ENCODE results near the gene NTNG2.

The NTNG2 gene

GRCh38 chr9:132167192-132167591, 5.3 kb downstream of the NTNG2 start:
- H3K36me3 ChIP-seq (ENCODE audit: control insufficient read depth, insufficient read depth, low read length): no peaks in the 10 kb centered on the region
- peaks cover 2% of the 10 kb centered on the region for H3K27me3 ChIP-seq (replicated peaks; ENCODE audit: control insufficient read depth, insufficient read depth, low read length)
- no peak overlapping the region for H3K4me3 ChIP-seq (replicated peaks; ENCODE audit: low read depth, low read length)
- no peak for DNase-seq (ENCODE audit: extremely low read depth, insufficient read length)
- TF ChIP-seq CTCF (IDR thresholded peaks at IDR 0.05; ENCODE audit: insufficient read depth, low read length, poor library complexity, severe bottlenecking): no peak

- H3K27me3 ChIP-seq (replicated peaks; ENCODE audit: control insufficient read depth, insufficient read depth, low read length): peaks cover 2% of the 10 kb centered on the region
- TF ChIP-seq CTCF (IDR thresholded peaks at IDR 0.05; ENCODE audit: insufficient read depth, low read length, poor library complexity, severe bottlenecking): no peak
- H3K36me3 ChIP-seq (ENCODE audit: control insufficient read depth, insufficient read depth, low read length): no peaks in the 10 kb centered on the region
- no peak for DNase-seq (ENCODE audit: extremely low read depth, insufficient read length)
- H3K4me3 ChIP-seq (replicated peaks; ENCODE audit: low read depth, low read length): no peak overlapping the region
These were observed 6.5 kb downstream of the NTNG2 start for GRCh38 chr9:132168347-132168746.

GRCh38 chr9:132168851-132169250, 7.0 kb downstream of the NTNG2 start:
- Histone ChIP-seq H3K4me3 (replicated peaks; ENCODE audit: low read depth, low read length) (no peak overlapping the region), H3K27me3 (replicated peaks; ENCODE audit: control insufficient read depth, insufficient read depth, low read length) (peaks cover 2% of the 10 kb centered on the region), H3K36me3 (ENCODE audit: control insufficient read depth, insufficient read depth, low read length) (no peaks in the 10 kb centered on the region)
- no peak for TF ChIP-seq CTCF (IDR thresholded peaks at IDR 0.05; ENCODE audit: insufficient read depth, low read length, poor library complexity, severe bottlenecking)
- no peak for DNase-seq (ENCODE audit: extremely low read depth, insufficient read length)

GRCh38 chr9:132169672-132170392, 8.0 kb downstream of the NTNG2 start:
- no peak overlapping the region for H3K4me3 ChIP-seq (replicated peaks; ENCODE audit: low read depth, low read length)
- TF ChIP-seq CTCF (IDR thresholded peaks at IDR 0.05; ENCODE audit: insufficient read depth, low read length, poor library complexity, severe bottlenecking): peak; percentile 92
- no peaks in the 10 kb centered on the region for H3K36me3 ChIP-seq (ENCODE audit: control insufficient read depth, insufficient read depth, low read length)
- no peaks in the 10 kb centered on the region; the same call in none of the 2 replicates for H3K27me3 ChIP-seq (replicated peaks; ENCODE audit: control insufficient read depth, insufficient read depth, low read length)
- DNase-seq (ENCODE audit: extremely low read depth, insufficient read length): no peak

- Histone ChIP-seq H3K4me3 (replicated peaks; ENCODE audit: low read depth, low read length) (no peak overlapping the region), H3K27me3 (replicated peaks; ENCODE audit: control insufficient read depth, insufficient read depth, low read length) (no peaks in the 10 kb centered on the region; the same call in none of the 2 replicates), H3K36me3 (ENCODE audit: control insufficient read depth, insufficient read depth, low read length) (no peaks in the 10 kb centered on the region)
- no peak for DNase-seq (ENCODE audit: extremely low read depth, insufficient read length)
- TF ChIP-seq CTCF (IDR thresholded peaks at IDR 0.05; ENCODE audit: insufficient read depth, low read length, poor library complexity, severe bottlenecking): no peak
These were observed 9.8 kb downstream of the NTNG2 start for GRCh38 chr9:132171702-132172101.

All from GM06990 (cell line).